HG03095 (cell line): ENCODE measurements around the gene PDRG1.
A peak's percentile ranks its signal among the peaks of the same experiment; 100 is the strongest.

ENCODE experiments used
- ATAC-seq: cut with Tn5 transposase; IDR thresholded peaks from one replicate; pipeline ENCODE4 v1.9.1; 2021; ENCODE audit warnings: moderate library complexity; ENCODE audit not compliant: unreplicated experiment

The PDRG1 gene

DNA sequence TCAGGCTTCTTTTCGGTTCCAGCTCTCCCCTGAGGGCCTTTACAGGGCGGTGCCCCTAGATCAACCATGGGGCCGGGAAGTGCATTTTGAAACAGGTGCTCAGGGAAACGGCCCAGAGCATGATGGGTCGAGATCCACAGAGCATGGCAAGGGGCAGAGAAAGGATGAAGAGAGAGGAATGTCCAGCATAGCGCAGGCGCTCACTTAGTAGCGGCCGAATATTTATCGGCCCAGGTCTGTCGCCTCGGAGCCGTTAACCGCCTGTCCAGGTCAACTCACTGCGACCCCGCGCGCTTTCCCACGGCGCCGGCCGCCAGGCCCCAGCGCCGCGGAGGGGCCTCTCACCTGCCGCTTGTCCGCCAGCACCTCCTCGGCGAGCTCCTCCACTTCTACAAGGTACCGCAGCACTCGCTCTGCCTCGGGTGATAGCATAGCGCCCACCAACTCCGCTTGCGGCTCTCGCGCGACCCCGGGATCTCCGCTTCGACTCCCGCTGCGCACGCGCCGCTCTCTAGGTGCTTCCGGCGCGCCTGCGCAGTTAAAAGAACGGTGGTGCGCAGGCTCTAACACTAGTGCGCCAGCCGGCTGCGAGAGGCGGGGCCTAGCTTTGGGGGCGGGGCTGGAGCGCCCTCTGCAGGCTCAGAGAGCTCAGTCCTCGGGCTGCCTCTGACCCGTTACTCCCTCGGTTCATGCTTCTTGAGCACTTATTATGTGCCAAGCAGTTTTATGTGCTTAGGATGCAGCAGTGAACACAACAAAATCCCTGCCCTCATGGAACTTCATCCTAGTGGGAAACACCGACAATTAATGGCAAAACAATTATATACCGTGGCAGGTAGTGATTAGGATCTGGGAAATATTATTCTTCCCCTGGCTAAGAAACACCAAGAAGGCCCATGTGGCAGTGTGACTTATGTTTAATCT lies at the start of gene PDRG1:
Gene PDRG1, minus strand, starts transcription at position 517 of the 924 bp plus-strand sequence. Its CDS starts 85 bp downstream, at position 432.
- ATAC-seq, result peak; percentile 87

DNA sequence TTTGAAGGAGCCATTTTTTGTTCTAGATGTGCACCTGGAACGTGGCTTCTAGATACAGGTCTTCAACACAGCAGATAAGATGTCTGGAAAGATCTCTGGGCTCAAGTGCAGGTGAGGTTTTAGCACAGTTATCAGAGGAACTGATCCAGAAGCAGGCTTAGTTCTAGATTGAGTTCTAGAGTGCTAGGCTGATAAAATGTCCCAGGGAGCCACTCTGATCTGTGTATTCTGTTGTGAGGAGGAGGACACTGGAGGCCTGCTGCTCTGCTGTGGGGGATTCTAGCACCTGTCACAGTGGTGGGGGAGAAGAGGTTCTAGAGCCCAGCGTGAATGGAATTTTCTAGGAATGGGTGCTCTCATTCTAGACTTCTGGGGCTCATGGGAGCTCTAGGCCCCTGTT lies 46.4 kb upstream of the PDRG1 start:
- no peak for ATAC-seq

DNA sequence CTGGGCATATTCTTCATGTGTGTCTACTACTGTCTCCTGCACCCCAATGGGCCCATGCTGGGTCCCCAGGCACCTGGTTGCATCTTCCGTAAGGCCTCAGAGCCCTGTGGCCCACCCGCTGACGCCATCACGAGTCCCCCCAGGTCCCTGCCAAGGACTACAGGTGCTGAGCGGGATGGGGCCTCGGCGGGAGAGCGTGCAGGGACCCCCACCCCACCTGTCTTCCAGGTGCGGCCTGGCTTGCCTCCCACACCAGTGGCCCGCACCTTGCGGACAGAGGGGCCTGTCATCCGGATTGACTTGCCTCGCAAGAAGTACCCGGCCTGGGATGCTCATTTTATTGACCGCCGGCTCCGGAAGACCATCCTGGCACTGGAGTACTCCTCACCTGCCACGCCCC lies 45.1 kb upstream of the PDRG1 start:
- no peak for ATAC-seq

DNA sequence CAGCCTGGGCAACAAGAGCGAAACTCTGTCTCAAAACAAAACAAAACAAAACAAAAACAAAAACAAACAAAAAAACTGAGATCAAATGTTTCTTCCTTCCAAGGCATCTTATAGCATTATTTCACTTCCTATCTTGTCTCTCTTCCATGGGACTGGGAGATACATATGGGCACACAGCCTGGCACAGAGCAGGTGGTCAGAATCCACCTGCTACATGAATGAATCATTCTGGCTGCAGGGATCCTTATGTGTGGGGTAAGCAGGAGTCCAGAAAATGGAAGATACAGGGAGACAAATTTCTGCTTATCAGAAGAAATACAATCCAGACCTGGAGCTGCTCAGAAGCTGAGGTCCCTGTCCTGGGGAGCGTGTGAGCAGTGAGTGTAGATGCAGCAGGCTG lies 40.2 kb upstream of the PDRG1 start:
- no peak for ATAC-seq

DNA sequence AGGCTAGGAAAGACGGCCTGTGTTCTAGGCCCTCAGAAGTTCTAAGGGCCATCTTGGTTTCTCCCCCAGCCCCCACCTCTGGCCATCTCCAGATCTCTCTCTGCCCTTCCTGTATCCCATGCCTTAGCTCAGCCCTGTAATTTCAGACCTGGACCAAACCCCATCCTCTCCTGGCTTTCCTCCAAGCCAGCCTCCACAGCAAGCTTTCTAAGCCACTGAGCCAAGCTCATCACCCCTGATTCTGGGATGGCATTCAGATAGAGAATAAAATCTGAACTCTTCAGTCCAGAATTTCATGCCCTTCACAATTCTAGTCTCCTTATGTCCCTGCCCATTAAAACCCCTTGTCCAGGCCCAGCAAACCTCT lies 39.5 kb upstream of the PDRG1 start:
- no peak for ATAC-seq

DNA sequence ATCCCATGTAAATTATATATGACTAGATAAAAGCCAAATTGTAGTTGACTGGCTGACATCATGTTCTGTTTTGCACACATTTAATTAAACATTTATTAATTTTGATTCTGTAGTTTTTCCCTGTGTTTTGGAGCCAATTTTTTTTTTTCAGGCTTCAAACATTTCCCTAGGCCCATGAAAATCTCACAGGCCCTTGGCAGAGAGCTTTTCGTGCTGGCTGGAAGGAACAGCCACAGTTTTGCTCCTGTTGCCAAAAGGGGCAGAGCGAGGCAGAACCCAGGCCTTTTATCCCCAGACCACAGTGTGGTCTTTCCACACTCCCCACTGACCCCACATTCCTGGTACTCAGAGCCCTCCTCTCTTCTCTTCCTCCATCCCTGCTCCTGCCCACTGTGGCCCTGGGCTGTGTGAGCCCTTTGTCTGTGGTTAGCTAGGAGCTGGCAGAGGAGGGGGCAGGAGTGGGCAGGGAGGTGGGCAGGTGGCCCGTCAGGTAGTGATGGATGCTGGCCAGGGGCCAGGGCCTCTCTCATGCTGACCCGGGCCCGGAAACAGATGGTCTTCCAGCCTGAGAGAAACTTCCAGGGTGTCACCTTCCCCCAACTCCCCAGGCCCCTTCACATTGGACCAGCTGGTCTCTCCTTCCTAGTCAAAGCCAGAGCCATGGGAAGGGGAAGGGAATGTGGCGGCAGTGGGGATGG lies 38.9 kb upstream of the PDRG1 start:
- ATAC-seq, result no peak

DNA sequence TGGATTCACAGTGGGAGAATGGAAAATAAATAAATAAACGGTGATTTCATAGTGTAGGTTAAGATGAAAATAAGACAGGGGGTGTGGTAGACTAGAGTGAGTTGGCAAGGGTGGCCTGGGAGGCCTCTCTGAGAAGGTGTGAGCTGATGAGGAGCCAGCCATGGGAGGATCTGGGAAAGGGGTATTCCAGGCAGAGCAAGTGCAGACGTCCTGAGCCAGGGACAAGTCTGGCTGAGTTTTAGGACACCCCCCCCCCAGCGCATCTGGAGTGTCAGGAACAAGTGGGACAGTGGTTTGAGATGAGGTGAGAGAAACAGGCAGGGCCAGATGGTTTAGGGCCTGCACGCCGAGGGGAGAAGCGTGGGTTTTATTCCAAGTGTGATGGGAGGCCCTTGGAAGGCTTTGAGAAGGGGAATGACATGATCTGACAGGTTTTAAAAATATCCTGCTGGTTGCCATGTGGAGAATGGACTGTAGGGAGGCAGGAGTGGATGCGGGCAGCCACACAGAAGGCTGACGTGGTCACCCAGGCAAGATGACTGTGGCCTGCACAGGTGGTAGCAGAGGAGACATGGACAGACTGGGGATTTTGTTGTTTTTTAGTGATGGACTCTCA lies 37.3 kb upstream of the PDRG1 start:
- ATAC-seq, result no peak

DNA sequence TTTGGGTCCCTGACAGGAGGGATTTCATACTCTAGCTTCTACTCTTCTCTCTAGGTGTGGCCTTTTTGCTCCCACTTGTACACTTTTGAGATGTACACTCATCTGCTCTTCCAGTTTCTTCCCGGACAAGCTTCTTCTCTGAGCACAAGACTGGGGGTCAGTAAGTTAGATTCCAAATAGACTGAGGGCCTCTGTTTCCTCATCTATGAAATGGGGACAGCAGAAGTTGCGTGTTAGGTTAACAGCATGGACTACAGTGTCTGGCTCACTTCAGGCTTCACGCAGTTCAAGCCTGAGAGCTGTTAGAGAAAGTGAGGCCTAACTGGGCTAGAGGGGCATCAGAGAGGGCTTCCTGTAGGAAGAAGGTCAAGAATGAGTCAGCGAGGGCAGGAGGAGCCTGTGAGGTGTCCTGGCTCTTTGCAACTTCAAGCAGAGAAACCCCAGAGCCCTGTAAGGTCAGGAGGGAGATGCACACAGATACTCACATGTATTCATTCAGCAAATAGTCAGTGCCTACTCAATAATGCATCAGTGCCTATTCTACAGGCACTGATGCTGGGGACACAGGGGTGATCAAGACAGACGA lies 36.7 kb upstream of the PDRG1 start:
- no peak for ATAC-seq

DNA sequence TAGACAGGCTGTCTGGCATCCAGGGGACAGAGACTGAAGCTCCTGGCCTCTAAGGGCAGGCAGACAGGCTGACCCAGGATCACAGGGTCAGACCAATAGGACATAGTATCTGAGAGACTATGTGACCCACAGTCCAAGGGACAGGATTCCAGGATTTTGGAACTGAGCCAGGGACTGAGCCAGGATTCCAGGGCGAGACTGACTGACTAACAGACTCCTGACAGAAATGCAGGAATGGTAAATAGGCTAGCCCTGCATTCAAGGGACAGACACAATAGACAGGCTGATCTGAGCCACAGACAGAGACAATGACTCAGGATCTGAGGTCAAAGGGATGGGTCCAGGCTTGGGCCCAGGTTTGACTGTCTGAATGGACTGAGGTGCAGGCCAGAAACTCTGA lies 35.9 kb upstream of the PDRG1 start:
- no peak for ATAC-seq

DNA sequence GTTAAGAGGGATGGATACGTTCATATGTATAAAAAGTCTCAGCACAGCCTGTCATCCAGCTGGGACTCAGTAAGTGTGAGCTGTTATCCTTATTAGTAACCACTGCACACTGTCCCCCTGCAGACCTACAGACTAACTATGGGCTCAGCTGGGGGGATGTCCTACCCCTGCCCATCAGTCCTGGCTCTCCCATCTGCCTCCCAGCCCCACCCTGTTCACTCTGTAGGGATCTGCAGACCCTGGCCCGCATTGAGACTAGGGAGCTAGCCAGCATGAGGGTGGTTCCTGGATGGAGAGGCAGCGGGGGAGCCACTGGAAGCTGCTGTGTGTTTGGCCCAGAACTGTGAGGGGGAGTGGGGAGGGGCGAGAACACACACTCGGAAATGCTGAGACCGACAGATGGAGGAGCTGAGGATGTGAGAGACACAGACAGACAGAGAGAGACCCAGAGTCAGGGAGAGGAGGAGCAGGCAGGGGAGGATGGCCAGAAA lies 33.2 kb upstream of the PDRG1 start:
- ATAC-seq, result no peak

DNA sequence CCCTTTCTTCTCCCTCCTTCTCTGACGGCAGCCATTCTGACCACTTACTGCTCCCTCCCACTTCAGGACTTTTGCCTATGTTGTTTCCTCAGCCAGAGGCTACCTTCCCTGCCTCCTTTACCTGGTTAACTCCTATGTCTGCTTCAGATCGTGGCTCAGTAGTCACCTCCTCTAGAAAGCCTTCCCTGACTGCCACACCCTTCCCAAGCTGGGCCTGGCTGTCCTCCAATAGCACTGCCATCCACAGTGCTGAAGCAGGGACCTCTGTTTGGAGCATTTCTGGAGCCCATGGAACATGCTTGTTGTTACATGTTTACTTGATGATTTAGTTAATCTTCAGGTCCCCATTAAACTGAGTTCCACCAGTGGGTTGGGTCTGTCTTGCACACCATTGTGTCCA lies 29.9 kb upstream of the PDRG1 start:
- no peak for ATAC-seq

DNA sequence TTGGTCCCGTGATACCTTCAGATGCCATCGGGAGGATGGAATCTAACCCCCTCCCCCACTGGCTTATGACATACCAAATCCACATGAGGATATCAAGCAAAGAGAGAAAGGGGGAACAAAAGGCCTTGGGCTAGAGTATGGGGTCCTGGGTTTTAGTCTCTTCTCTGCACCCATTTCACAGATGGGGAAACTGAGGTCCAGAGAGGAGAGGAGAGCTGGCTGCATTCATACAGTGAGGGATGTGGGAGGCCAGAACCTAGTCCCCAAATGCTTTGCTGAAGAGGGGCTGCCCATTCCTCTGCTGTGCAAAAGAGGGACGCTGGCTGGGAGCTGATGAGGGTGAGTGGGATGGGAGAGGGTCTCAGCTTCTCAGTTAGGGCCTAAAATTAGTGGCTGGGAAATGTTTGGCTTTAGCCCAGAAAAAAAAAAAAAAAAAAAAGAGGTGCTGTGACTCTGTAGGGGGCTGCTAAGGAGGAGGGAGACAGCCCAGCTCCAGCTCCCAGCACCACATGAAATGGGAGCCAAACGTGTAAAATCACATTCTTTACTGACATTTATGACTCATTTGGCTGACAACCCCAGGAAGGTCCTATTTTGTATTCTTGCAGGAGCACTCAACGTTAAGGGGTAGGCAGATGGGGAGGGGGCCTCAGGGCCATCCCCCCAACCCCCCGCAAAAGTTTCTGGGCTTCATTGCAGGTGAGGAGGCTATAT lies 28.0 kb upstream of the PDRG1 start:
- ATAC-seq, result no peak

DNA sequence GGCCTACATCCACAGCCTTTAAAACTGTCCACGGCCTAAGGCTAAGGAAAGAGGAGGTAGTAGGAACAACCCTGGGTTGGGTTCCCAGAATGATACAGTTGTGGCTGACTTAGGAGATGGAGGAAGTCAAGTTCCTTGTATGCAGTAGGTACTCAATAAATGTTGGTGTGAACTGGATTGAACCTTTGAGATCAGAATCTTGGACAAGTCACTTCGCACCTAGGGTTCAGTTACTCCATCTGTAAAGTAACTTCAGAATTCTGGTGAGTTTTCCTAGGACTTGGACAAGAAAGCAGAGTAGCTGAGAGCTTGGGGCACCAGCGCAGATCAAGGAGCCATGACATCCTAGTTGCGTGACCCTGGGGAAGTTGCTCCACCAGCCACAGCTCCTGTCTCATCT lies 25.2 kb upstream of the PDRG1 start:
- no peak for ATAC-seq

DNA sequence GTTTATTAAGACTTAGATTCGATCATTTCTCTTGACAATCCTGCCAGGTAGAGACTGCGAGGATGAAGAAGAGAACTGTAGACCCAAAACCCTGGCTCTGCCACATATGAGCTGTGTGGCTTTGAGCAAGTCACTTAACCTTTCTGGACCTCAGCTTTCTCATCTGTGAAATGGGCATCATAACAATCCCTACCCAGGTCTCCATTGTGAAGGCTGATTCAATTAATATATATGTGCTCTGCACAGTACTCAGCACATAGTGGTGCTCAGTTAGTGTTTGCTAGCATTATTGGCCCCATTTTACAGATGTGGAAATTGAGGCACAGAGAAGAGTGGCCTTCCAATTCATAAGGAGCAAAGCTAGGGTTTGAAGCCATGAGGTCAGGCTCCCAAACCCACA lies 24.0 kb upstream of the PDRG1 start:
- no peak for ATAC-seq

DNA sequence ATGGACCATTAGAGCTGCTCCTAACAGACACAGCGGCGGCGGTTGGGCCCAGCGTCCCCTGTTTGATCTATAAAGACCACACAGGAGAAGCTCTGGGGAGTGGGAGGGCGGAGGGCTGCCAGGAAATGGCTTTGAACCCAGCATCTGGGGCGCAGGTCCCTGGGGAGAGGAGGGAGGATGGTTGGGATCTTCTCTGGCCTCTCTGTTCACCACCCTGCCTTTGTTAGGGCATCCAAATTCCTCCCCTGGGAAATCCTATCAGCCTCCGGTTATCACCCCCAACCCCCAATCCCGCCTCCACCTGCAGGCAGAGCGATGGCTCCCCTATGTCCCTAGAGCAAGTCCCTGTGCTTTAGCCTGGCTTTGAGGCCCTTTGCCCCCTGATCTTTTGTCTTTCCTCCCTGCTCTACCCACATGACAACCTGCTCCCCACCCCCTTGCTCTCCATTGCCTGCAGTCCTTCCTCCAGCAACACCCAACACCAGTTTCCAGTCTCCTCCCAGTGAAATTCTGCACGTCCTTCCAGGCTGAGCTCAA lies 23.2 kb upstream of the PDRG1 start:
- ATAC-seq, result no peak

DNA sequence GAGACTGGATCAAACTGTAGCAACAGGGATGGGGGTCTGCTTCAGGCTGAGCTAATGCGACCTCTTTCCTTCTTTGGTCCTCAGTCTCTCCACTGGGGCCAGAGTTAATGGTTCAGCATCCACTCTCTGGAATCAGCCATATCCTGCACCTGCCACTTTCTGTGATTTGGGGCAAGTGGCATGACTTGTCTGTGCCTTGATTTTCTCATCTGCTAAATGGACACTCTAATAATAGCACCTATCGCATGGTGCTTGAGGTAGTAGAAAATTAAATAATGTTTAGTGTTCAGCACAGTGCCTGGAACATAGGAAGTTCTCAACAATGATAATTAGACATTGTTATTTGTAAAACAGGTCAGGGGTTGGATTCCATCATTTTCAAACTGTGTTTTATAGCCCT lies 22.4 kb upstream of the PDRG1 start:
- ATAC-seq, result no peak

DNA sequence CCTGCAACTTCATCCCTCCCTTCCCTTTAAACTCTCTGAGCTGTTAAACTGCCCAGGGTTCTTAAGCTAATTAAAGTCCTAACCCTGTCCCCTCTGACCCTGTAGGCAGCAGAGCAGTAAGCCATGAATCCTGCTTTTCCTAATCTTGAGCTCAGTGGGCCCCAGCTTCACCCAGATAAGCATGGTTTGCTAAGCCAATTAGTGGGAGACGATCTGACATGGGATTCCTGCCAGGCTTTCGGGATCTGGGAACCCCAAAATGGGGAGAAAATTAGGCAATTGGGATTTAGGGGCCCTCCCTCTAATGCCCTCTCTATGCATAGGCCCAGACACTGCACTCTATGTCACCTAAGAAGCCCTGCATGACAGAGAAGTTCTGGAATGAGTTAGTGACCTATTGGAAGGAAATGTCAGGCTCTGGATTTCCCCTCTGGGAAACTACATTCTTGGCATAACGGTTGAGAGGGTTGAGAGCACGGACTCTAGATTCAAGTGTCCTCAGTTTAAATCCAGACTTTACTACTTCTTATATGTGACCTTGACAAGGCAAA lies 20.7 kb upstream of the PDRG1 start:
- no peak for ATAC-seq

DNA sequence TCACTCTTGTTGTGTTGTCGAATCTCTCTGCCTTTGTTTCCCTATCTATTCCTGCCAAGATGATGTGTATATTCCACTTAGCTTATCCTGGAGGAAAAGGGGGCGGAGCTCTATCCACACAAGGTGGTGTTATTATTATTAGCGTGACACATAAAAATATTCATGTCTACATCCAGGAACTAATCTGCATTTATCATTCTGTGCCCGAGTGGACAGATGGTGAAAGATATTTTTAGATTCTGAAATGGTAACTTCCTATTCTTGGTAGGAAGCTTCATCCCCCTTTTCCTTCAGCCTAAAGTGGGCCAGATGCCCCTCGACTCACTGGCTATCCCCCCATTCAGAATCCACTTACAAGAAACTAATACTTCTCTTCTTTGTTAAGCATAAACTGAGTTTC lies 18.1 kb upstream of the PDRG1 start:
- ATAC-seq, result no peak

DNA sequence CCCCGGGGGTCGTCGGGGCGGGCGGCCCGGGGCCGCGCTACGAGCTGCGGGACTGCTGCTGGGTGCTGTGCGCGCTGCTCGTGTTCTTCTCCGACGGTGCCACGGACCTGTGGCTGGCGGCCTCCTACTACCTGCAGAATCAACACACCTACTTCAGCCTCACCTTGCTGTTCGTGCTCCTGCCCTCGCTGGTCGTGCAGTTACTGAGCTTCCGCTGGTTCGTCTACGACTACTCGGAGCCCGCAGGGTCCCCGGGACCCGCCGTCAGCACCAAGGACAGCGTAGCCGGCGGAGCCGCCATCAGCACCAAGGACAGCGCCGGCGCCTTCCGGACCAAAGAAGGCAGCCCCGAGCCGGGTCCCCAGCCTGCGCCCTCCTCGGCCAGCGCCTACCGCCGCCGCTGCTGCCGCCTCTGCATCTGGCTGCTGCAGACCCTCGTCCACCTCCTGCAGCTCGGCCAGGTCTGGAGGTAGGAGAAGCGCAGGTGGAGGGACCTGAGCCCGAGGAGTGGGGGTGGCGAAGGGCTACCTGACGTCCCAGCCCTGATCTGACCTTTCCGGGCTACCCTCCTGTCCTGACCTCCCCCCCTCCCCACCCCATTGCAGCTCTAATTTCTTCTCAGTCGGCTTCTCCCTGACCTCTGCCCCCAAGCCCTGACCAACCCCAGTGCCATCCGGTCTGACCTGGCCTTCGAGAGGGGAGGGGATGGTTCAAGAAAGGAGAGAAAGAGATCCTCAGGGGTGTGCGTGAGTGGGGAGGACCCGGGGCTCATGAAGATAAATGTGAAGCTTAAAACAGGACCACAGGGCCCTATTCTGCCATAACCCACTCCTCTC lies 16.7 kb upstream of the PDRG1 start:
- no peak for ATAC-seq
